Tibial artery (tissue), 4 donors: ENCODE results near the gene SIGLEC5.

Experiments
- DNase-seq, 2 donors: peaks; one replicate each; pipeline ENCODE4 v3.0.0-alpha.2; 2019
- H3K27ac ChIP-seq, 2 donors: fragments of 200-600 bp; sonication (generic) in 1 of 2; 1 replicate in 1 of 2; 2 replicates in 1 of 2; pipeline ENCODE4 v1.5.1; 2018 to 2019; ENCODE audit warnings: mild to moderate bottlenecking in 1 of 2
- H3K27me3 ChIP-seq, 2 donors: fragments of 200-600 bp; sonication (generic) in 1 of 2; one replicate each; pipeline versions ENCODE4 v1.5.1 to v1.6.0; 2016 to 2019
- H3K36me3 ChIP-seq, 3 donors: fragments of 200-600 bp; sonication (generic) in 2 of 3; one replicate each; pipeline ENCODE4 v1.5.1; 2016 to 2019; ENCODE audit warnings: mild to moderate bottlenecking in 2 of 3
- H3K4me1 ChIP-seq, 4 donors: fragments of 200-600 bp; sonication (generic) in 2 of 4; 1 replicate in 3 of 4; 2 replicates in 1 of 4; pipeline ENCODE4 v1.5.1; 2016 to 2019
- H3K4me3 ChIP-seq, 2 donors: fragments of 200-600 bp; sonication (generic) in 1 of 2; 1 replicate in 1 of 2; 2 replicates in 1 of 2; pipeline ENCODE4 v1.5.1; 2018 to 2019; ENCODE audit warnings: mild to moderate bottlenecking in 2 of 2
- H3K9me3 ChIP-seq, 3 donors: fragments of 200-600 bp; sonication (generic) in 1 of 3; one replicate each; pipeline ENCODE4 v1.5.1; 2016 to 2019
- CTCF ChIP-seq, 2 experiments: fragments of 200-600 bp in 1 of 2; fragments of 450-650 bp in 1 of 2; IDR thresholded peaks; one replicate each; pipeline ENCODE4 v1.5.1; 2017 to 2019; ENCODE audit warnings: antibody characterized with exemption in 2 of 2, mild to moderate bottlenecking in 1 of 2, moderate library complexity in 1 of 2
- intact Hi-C: fragments of 100-400 bp; cut with DNase I; formaldehyde crosslinking; loops from one replicate; pipeline ENCODE4 v1.15.0; 2023; ENCODE audit warnings: low total_unique reads

The SIGLEC5 gene

GRCh38 chr19:51586799-51587198 is 43.4 kb downstream of the SIGLEC5 start:
- DNase-seq, result no peak
- intact Hi-C loops, result no loop called here
- H3K27ac ChIP-seq, result no peak overlapping the region

GRCh38 chr19:51586103-51586728 is 44.0 kb downstream of the SIGLEC5 start:
- no peaks in the 10 kb centered on the region for H3K4me1 ChIP-seq
- peaks cover 67 to 70% (median 69%) of the 10 kb centered on the region in 3 donors for H3K36me3 ChIP-seq
- peaks cover 0 to 19% (median 16%) of the 10 kb centered on the region in 3 donors for H3K9me3 ChIP-seq
- no peaks in the 10 kb centered on the region for H3K27me3 ChIP-seq
- intact Hi-C loops, result no loop called here
- DNase-seq, result no peak
- no peak overlapping the region for H3K4me3 ChIP-seq
- TF ChIP-seq CTCF (IDR thresholded peaks at IDR 0.05), result no peak
- H3K27ac ChIP-seq, result no peak overlapping the region

More at GRCh38 chr19:51586799-51587198, 43.4 kb downstream of the SIGLEC5 start:
- Histone ChIP-seq H3K27me3 (no peaks in the 10 kb centered on the region), H3K36me3 (peaks cover 61 to 64% (median 63%) of the 10 kb centered on the region in 3 donors), H3K4me3 (no peak overlapping the region), H3K9me3 (peaks cover 0 to 19% (median 16%) of the 10 kb centered on the region in 3 donors), H3K4me1 (no peaks in the 10 kb centered on the region)
- no peak for TF ChIP-seq CTCF (IDR thresholded peaks at IDR 0.05)

GRCh38 chr19:51576850-51577249 is 53.4 kb downstream of the SIGLEC5 start:
- Histone ChIP-seq H3K9me3 (no peaks in the 10 kb centered on the region), H3K4me1 (peaks cover 0 to 16% (median 10%) of the 10 kb centered on the region in 4 donors), H3K36me3 (peaks cover 14 to 71% (median 51%) of the 10 kb centered on the region in 3 donors), H3K27me3 (no peaks in the 10 kb centered on the region), H3K27ac (no peak overlapping the region), H3K4me3 (no peak overlapping the region)
- DNase-seq, result no peak
- no peak for TF ChIP-seq CTCF (IDR thresholded peaks at IDR 0.05)
- intact Hi-C loops, result no loop called here

GRCh38 chr19:51573331-51573730 is 56.9 kb downstream of the SIGLEC5 start:
- peaks cover 0 to 41% (median 29%) of the 10 kb centered on the region in 3 donors for H3K36me3 ChIP-seq
- peaks cover 0 to 20% (median 13%) of the 10 kb centered on the region in 4 donors for H3K4me1 ChIP-seq
- H3K27ac ChIP-seq, result no peak overlapping the region
- H3K9me3 ChIP-seq, result no peaks in the 10 kb centered on the region
- intact Hi-C loops, result no loop called here
- no peaks in the 10 kb centered on the region for H3K27me3 ChIP-seq
- H3K4me3 ChIP-seq, result no peak overlapping the region
- DNase-seq, result no peak
- TF ChIP-seq CTCF (IDR thresholded peaks at IDR 0.05), result no peak

GRCh38 chr19:51572908-51573307 is 57.3 kb downstream of the SIGLEC5 start:
- Histone ChIP-seq H3K27ac (no peak overlapping the region), H3K9me3 (no peaks in the 10 kb centered on the region), H3K36me3 (peaks cover 0 to 36% (median 25%) of the 10 kb centered on the region in 3 donors), H3K27me3 (no peaks in the 10 kb centered on the region), H3K4me1 (peaks cover 0 to 20% (median 13%) of the 10 kb centered on the region in 4 donors), H3K4me3 (no peak overlapping the region)
- intact Hi-C loops, result no loop called here
- DNase-seq, result no peak
- TF ChIP-seq CTCF (IDR thresholded peaks at IDR 0.05), result no peak
